SU-DHL-6 (cell line): ENCODE results near the gene CSTB.

Experiments used
- H2AFZ ChIP-seq: fragments of 200-600 bp; sonication (generic); 2 replicates; pipeline ENCODE4 v1.6.1; 2014; ENCODE audit warnings: low read depth, mild to moderate bottlenecking, moderate library complexity, mixed read lengths, antibody characterized with exemption, low read length; ENCODE audit not compliant: severe bottlenecking
- H3F3A ChIP-seq: fragments of 200-600 bp; shearing (Covaris generic); 2 replicates; pipeline ENCODE4 v1.6.0; 2016; ENCODE audit warnings: antibody characterized with exemption, mild to moderate bottlenecking; ENCODE audit not compliant: insufficient read depth
- H3K27ac ChIP-seq: fragments of 200-600 bp; sonication (generic); 2 replicates; pipeline ENCODE4 v1.5.1; 2016; ENCODE audit warnings: low read depth, mild to moderate bottlenecking, low read length, moderate library complexity, mixed read lengths
- H3K27me3 ChIP-seq: fragments of 200-600 bp; sonication (generic), shearing (Covaris generic); 2 replicates; pipeline ENCODE4 v1.6.0; 2014; ENCODE audit warnings: mild to moderate bottlenecking, low read length
- H3K36me3 ChIP-seq: fragments of 200-600 bp; sonication (generic); 2 replicates; pipeline ENCODE4 v1.6.1; 2014; ENCODE audit warnings: mild to moderate bottlenecking, low read length, mixed read lengths
- H3K4me2 ChIP-seq: fragments of 300-600, 200-600 bp; shearing (Covaris generic), sonication (generic); 2 replicates; pipeline ENCODE4 v1.6.0; 2014; ENCODE audit warnings: low read length, low read depth, mild to moderate bottlenecking; ENCODE audit not compliant: poor library complexity, severe bottlenecking
- H3K4me3 ChIP-seq: fragments of 200-600 bp; sonication (generic); 2 replicates; pipeline ENCODE4 v1.5.1; 2014; ENCODE audit warnings: antibody characterized with exemption, low read length, mild to moderate bottlenecking, mixed read lengths; ENCODE audit not compliant: insufficient read depth, poor library complexity, severe bottlenecking
- H3K79me2 ChIP-seq: fragments of 200-600 bp; sonication (generic); 2 replicates; pipeline ENCODE4 v1.6.1; 2014; ENCODE audit warnings: mild to moderate bottlenecking, low read length, moderate library complexity; ENCODE audit not compliant: insufficient read depth
- H3K9ac ChIP-seq: fragments of 200-600 bp; sonication (generic); 2 replicates; pipeline ENCODE4 v1.7.0; 2014; ENCODE audit warnings: mild to moderate bottlenecking, low read length
- H3K9me2 ChIP-seq: fragments of 200-600 bp; sonication (generic); replicated peaks from 2 replicates; pipeline ENCODE4 v1.6.1; 2014; ENCODE audit warnings: low read length; ENCODE audit not compliant: insufficient read depth
- H3K9me3 ChIP-seq: fragments of 200-600 bp; sonication (generic); 2 replicates; pipeline ENCODE4 v1.6.1; 2014; ENCODE audit warnings: low read length, mixed read lengths; ENCODE audit not compliant: insufficient read depth
- H4K20me1 ChIP-seq: fragments of 200-600 bp; sonication (generic); 2 replicates; pipeline ENCODE4 v1.6.1; 2014; ENCODE audit warnings: low read depth, mild to moderate bottlenecking, antibody characterized with exemption, low read length, moderate library complexity, mixed read lengths
- CTCF ChIP-seq: fragments of 200-600 bp; sonication (generic); IDR thresholded peaks from one replicate; pipeline ENCODE4 v1.5.1; 2017; ENCODE audit warnings: antibody characterized with exemption, mild to moderate bottlenecking, low read length, moderate library complexity; ENCODE audit not compliant: insufficient read depth, poor library complexity, severe bottlenecking
- EZH2phosphoT487 ChIP-seq: fragments of 200-600 bp; sonication (generic), shearing (Covaris generic); conservative IDR thresholded peaks from 2 replicates; pipeline ENCODE4 v1.6.1; 2018; ENCODE audit warnings: mild to moderate bottlenecking, antibody characterized with exemption, low read length, moderate library complexity, mixed read lengths

Gene CSTB

GRCh38 chr21:43743947-43744346 is 32.2 kb downstream of the CSTB start:
- H3K4me2 ChIP-seq = no peak overlapping the region
- H3K9me3 ChIP-seq = no peaks in the 10 kb centered on the region
- H4K20me1 ChIP-seq = no peaks in the 10 kb centered on the region
- no peak overlapping the region for H3K27ac ChIP-seq
- H3K27me3 ChIP-seq = no peaks in the 10 kb centered on the region
- H3K36me3 ChIP-seq = no peaks in the 10 kb centered on the region
- no peaks in the 10 kb centered on the region for H3K79me2 ChIP-seq
- H3F3A ChIP-seq = no peaks in the 10 kb centered on the region
- no peak overlapping the region for H3K4me3 ChIP-seq
- TF ChIP-seq EZH2phosphoT487 (no peak), CTCF (no peak)
- no peaks in the 10 kb centered on the region for H3K9me2 ChIP-seq
- H2AFZ ChIP-seq = no peak overlapping the region
- no peak overlapping the region for H3K9ac ChIP-seq

GRCh38 chr21:43741423-43742096 is 34.5 kb downstream of the CSTB start:
- Histone ChIP-seq H4K20me1 (no peaks in the 10 kb centered on the region), H3K79me2 (no peaks in the 10 kb centered on the region), H3K4me2 (no peak overlapping the region), H3K9me2 (no peaks in the 10 kb centered on the region), H3K27ac (no peak overlapping the region), H3F3A (no peaks in the 10 kb centered on the region), H3K9ac (no peak overlapping the region), H3K4me3 (no peak overlapping the region), H3K9me3 (no peaks in the 10 kb centered on the region), H3K36me3 (no peaks in the 10 kb centered on the region), H3K27me3 (no peaks in the 10 kb centered on the region), H2AFZ (no peak overlapping the region)
- TF ChIP-seq CTCF (no peak), EZH2phosphoT487 (no peak)

GRCh38 chr21:43740497-43741156 is 35.5 kb downstream of the CSTB start:
- Histone ChIP-seq H2AFZ (no peak overlapping the region), H3K4me2 (no peak overlapping the region), H3K27ac (no peak overlapping the region), H3K27me3 (no peaks in the 10 kb centered on the region), H3K9ac (no peak overlapping the region), H3F3A (no peaks in the 10 kb centered on the region), H3K36me3 (no peaks in the 10 kb centered on the region), H4K20me1 (no peaks in the 10 kb centered on the region), H3K9me3 (no peaks in the 10 kb centered on the region), H3K4me3 (no peak overlapping the region), H3K9me2 (no peaks in the 10 kb centered on the region), H3K79me2 (no peaks in the 10 kb centered on the region)
- no peak for TF ChIP-seq EZH2phosphoT487
- TF ChIP-seq CTCF = no peak
